Kidney (tissue), 14 donors: ENCODE data around the gene MLNR. TPM values are rescaled to one million over a fixed set of nuclear protein-coding genes. Genes with fewer than 3 reads are reported as not detected.

Experiments used
- DNase-seq, 5 donors: peaks; one replicate each; pipeline ENCODE4 v3.0.0-alpha.2; 2013 to 2020
- FAIRE-seq: peaks from 2 replicates; lab custom pipeline; 2012; peaks lifted over from hg19 to GRCh38; lab: Jason Lieb, UNC
- H3K27ac ChIP-seq, 2 donors: one replicate each; pipeline ENCODE4 v1.7.0; 2013; ENCODE audit warnings: low read depth in 2 of 2, low read length in 2 of 2, inconsistent platforms in 1 of 2
- H3K27me3 ChIP-seq: one replicate; pipeline ENCODE4 v1.7.1; 2013; ENCODE audit warnings: low read length, inconsistent platforms; ENCODE audit not compliant: control insufficient read depth, insufficient read depth
- H3K36me3 ChIP-seq, 3 donors: one replicate each; pipeline versions ENCODE4 v1.7.0 to v1.7.1; 2013; ENCODE audit warnings: low read length in 3 of 3, control low read depth in 1 of 3, inconsistent platforms in 1 of 3; ENCODE audit not compliant: insufficient read depth in 3 of 3, control insufficient read depth in 2 of 3
- H3K4me1 ChIP-seq, 3 donors: one replicate each; pipeline versions ENCODE4 v1.7.0 to v1.7.1; 2013; ENCODE audit warnings: low read length in 3 of 3, inconsistent platforms in 1 of 3, low read depth in 1 of 3; ENCODE audit not compliant: control insufficient read depth in 2 of 3, insufficient read depth in 2 of 3
- H3K4me3 ChIP-seq, 3 donors: one replicate each; pipeline versions ENCODE4 v1.7.0 to v1.8.1; 2013; ENCODE audit warnings: low read length in 3 of 3, control low read depth in 1 of 3, inconsistent platforms in 1 of 3
- H3K9ac ChIP-seq, 3 donors: one replicate each; pipeline versions ENCODE4 v1.7.0 to v1.7.1; 2013; ENCODE audit warnings: low read length in 3 of 3, control low read depth in 1 of 3, inconsistent platforms in 1 of 3
- H3K9me3 ChIP-seq, 3 donors: one replicate each; pipeline versions ENCODE4 v1.7.0 to v1.7.1; 2013; ENCODE audit warnings: low read length in 3 of 3, control low read depth in 1 of 3, inconsistent platforms in 1 of 3; ENCODE audit not compliant: control insufficient read depth in 2 of 3, insufficient read depth in 1 of 3
- intact Hi-C: fragments of 100-400 bp; cut with DNase I; formaldehyde crosslinking; loops from one replicate; pipeline ENCODE4 v1.11.1; 2022
- polyA plus RNA-seq: library from polyadenylated mRNA; stranded (reverse); fragments of 350-450 nt; fragmentation: Illumina TruSeq; extraction: RNeasy Lipid Tissue Mini Kit (QIAGEN cat#74804); gene quantifications from one replicate; pipeline ENCODE4 v1.2.3, GENCODE V29; 2014; ENCODE audit warnings: low read depth, low replicate concordance; ENCODE audit not compliant: insufficient read depth
- total RNA-seq: library from RNA; stranded (reverse); fragmentation: NEBNext Ultra II Directional; extraction: Animal tissue kit (Norgen Biotek cat#: 25700); gene quantifications from one replicate; pipeline ENCODE4 v1.2.1, GENCODE V29; 2021
- TF ChIP-seq, protein P1 (sequence below): IDR thresholded peaks from 3 replicates; pipeline ENCODE4 v1.5.1; 2012; ENCODE audit warnings: mild to moderate bottlenecking, moderate library complexity, borderline replicate concordance; ENCODE audit not compliant: insufficient read depth; ENCODE audit errors: extremely low read depth
- donor health status: control.
- donor health status: control.
- donor health status: control.
- donor health status: control.
- donor health status: control.
- donor health status: DM: yes; HTN: yes; CAD: no.
- donor health status: Normal renal cell carcinoma (clear cell type).

The MLNR gene
- total and polyA plus RNA-seq, 2 donors from 2014 or later, result 0.28 TPM; not detected in 1

DNA sequence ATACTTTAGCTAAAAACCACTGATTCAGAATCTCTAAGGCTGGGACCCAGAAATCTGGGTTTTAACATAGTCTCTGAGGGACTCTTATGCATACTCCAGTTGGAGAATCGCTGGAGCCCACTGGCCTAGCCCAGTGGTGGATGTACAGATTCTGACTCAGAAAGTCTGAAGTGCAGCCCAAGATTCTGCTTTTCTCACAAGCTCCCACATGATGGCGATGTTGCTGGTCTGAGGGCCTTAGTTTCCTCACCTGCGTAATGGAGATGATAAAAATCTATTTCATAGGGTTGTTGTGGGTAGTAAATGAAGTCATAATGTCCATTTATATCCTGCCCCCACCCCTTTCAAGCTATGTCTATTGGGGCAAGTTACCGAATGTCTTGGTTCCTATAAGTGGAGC is 19.9 kb downstream of the MLNR start:
- Histone ChIP-seq H3K9me3 (no peaks in the 10 kb centered on the region), H3K27ac (no peak overlapping the region), H3K36me3 (no peaks in the 10 kb centered on the region), H3K4me3 (no peak overlapping the region), H3K27me3 (no peaks in the 10 kb centered on the region), H3K4me1 (peaks cover 0 to 13% (median 0%) of the 10 kb centered on the region in 3 donors), H3K9ac (no peak overlapping the region)
- FAIRE-seq, result no peak
- TF ChIP-seq, protein P1, sequence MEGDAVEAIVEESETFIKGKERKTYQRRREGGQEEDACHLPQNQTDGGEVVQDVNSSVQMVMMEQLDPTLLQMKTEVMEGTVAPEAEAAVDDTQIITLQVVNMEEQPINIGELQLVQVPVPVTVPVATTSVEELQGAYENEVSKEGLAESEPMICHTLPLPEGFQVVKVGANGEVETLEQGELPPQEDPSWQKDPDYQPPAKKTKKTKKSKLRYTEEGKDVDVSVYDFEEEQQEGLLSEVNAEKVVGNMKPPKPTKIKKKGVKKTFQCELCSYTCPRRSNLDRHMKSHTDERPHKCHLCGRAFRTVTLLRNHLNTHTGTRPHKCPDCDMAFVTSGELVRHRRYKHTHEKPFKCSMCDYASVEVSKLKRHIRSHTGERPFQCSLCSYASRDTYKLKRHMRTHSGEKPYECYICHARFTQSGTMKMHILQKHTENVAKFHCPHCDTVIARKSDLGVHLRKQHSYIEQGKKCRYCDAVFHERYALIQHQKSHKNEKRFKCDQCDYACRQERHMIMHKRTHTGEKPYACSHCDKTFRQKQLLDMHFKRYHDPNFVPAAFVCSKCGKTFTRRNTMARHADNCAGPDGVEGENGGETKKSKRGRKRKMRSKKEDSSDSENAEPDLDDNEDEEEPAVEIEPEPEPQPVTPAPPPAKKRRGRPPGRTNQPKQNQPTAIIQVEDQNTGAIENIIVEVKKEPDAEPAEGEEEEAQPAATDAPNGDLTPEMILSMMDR, result peak; percentile 54
- peak in 1 of 5 donors; percentile 7 for DNase-seq
- intact Hi-C loops, result no loop called here

DNA sequence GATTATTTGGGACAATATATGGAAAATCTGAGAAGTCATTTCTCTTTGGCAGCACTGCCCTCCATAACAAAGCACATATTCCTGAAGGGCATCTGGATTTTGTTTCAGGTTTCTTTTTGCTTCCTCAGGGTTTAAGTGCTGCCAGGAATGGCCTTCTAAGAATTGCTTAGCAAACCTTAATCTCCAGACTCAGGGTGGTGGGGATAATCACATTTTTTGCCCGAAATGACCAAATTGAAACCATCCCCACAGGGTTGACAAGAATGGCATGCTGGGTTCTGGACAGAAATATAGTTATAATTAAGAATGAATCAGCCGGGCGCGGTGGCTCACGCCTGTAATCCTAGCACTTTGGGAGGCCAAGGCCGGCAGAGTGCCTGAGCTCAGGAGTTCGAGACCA is 21.2 kb downstream of the MLNR start:
- no peak overlapping the region for H3K9ac ChIP-seq
- no peak overlapping the region for H3K27ac ChIP-seq
- no peaks in the 10 kb centered on the region for H3K9me3 ChIP-seq
- intact Hi-C loops, result no loop called here
- DNase-seq, result no peak
- no peak for FAIRE-seq
- H3K4me3 ChIP-seq, result no peak overlapping the region
- TF ChIP-seq, protein P1, result no peak
- H3K36me3 ChIP-seq, result no peaks in the 10 kb centered on the region
- H3K27me3 ChIP-seq, result no peaks in the 10 kb centered on the region
- peaks cover 0 to 6% (median 1%) of the 10 kb centered on the region in 3 donors for H3K4me1 ChIP-seq

DNA sequence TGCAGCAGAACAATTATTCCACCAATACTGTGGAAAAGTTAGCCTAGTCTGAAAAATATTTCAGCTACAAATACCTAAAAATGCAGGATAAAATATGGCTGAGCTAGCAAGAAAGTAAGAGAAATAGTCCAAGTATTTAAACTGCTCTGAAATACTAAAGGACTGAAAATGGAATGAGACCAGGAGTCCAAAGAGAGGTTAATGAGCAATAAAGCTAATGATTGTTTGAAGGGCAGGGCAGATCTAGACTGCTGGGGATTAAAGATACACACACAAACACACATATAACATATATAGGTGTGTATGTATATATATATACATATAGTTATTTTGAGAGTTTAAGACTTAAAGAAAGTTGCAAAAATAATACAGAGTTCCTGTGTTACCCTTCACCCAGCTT is 25.0 kb downstream of the MLNR start:
- Histone ChIP-seq H3K27ac (peak overlapping the region; percentile 8 to 74), H3K36me3 (no peaks in the 10 kb centered on the region), H3K9me3 (no peaks in the 10 kb centered on the region), H3K9ac (no peak overlapping the region), H3K4me3 (no peak overlapping the region), H3K27me3 (no peaks in the 10 kb centered on the region), H3K4me1 (peaks cover 0 to 11% (median 4%) of the 10 kb centered on the region in 3 donors)
- peak in 2 of 5 donors; percentile 17 to 34 for DNase-seq
- peak; percentile 70 for FAIRE-seq
- TF ChIP-seq, protein P1, result no peak
- intact Hi-C loops, result no loop called here
